Measurements from ENCODE around the gene PRPF40A.
A peak's percentile ranks its signal among the peaks of the same experiment; 100 is the strongest.

Gene PRPF40A

GRCh38 chr2:152651834-152652233, 65.4 kb downstream of the PRPF40A start:
- DNase-seq (ENCODE audit: low spot score): no peak

GRCh38 chr2:152650768-152651371, 66.4 kb downstream of the PRPF40A start:
- DNase-seq (ENCODE audit: low spot score): no peak

- DNase-seq (ENCODE audit: low spot score): no peak
These were observed 67.3 kb downstream of the PRPF40A start for GRCh38 chr2:152649997-152650396.

- no peak for DNase-seq (ENCODE audit: low spot score)
These were observed 68.9 kb downstream of the PRPF40A start for GRCh38 chr2:152648336-152648735.

- DNase-seq (ENCODE audit: low spot score): no peak
These were observed 69.7 kb downstream of the PRPF40A start for GRCh38 chr2:152647552-152647951.

- no peak for DNase-seq (ENCODE audit: low spot score)
These were observed 70.5 kb downstream of the PRPF40A start for GRCh38 chr2:152646775-152647174.

- DNase-seq (ENCODE audit: low spot score): no peak
These were observed 71.0 kb downstream of the PRPF40A start for GRCh38 chr2:152646264-152646663.

GRCh38 chr2:152644189-152644873, 72.9 kb downstream of the PRPF40A start:
- DNase-seq (ENCODE audit: low spot score): no peak

- no peak for DNase-seq (ENCODE audit: low spot score)
These were observed 78.7 kb downstream of the PRPF40A start for GRCh38 chr2:152638590-152638989.

GRCh38 chr2:152638056-152638455, 79.2 kb downstream of the PRPF40A start:
- DNase-seq (ENCODE audit: low spot score): no peak

GRCh38 chr2:152637251-152637650, 80.0 kb downstream of the PRPF40A start:
- DNase-seq (ENCODE audit: low spot score): no peak

- peak; percentile 49 for DNase-seq (ENCODE audit: low spot score)
These were observed 81.5 kb downstream of the PRPF40A start for GRCh38 chr2:152635635-152636298.

GRCh38 chr2:152632736-152633135, 84.5 kb downstream of the PRPF40A start:
- DNase-seq (ENCODE audit: low spot score): no peak

GRCh38 chr2:152630466-152630865, 86.8 kb downstream of the PRPF40A start:
- DNase-seq (ENCODE audit: low spot score): no peak

GRCh38 chr2:152629202-152629601, 88.1 kb downstream of the PRPF40A start:
- no peak for DNase-seq (ENCODE audit: low spot score)

GRCh38 chr2:152627351-152627957, 89.8 kb downstream of the PRPF40A start:
- DNase-seq (ENCODE audit: low spot score): no peak

GRCh38 chr2:152626911-152627339, 90.3 kb downstream of the PRPF40A start:
- no peak for DNase-seq (ENCODE audit: low spot score)

- DNase-seq (ENCODE audit: low spot score): no peak
These were observed 92.5 kb downstream of the PRPF40A start for GRCh38 chr2:152624805-152625204.

- DNase-seq (ENCODE audit: low spot score): no peak
These were observed 93.5 kb downstream of the PRPF40A start for GRCh38 chr2:152623775-152624174.

- DNase-seq (ENCODE audit: low spot score): no peak
These were observed 94.1 kb downstream of the PRPF40A start for GRCh38 chr2:152623076-152623740.

- no peak for DNase-seq (ENCODE audit: low spot score)
These were observed 95.0 kb downstream of the PRPF40A start for GRCh38 chr2:152622219-152622618.

- no peak for DNase-seq (ENCODE audit: low spot score)
These were observed 96.3 kb downstream of the PRPF40A start for GRCh38 chr2:152620985-152621384.

Measured in CD4-positive, alpha-beta T cell treated with Interleukin-6 at 100 ng/mL for 8 hours (primary cell).